Ramos (cell line): ENCODE data around the gene R3HDML.

ENCODE experiments used
- in situ Hi-C: fragments of 300-500 bp; cut with MboI; formaldehyde crosslinking; loops from one replicate; pipeline ENCODE4 v1.14.3; 2022; ENCODE audit warnings: low sequenced_read_pairs; ENCODE audit not compliant: unreplicated experiment

R3HDML gene

DNA sequence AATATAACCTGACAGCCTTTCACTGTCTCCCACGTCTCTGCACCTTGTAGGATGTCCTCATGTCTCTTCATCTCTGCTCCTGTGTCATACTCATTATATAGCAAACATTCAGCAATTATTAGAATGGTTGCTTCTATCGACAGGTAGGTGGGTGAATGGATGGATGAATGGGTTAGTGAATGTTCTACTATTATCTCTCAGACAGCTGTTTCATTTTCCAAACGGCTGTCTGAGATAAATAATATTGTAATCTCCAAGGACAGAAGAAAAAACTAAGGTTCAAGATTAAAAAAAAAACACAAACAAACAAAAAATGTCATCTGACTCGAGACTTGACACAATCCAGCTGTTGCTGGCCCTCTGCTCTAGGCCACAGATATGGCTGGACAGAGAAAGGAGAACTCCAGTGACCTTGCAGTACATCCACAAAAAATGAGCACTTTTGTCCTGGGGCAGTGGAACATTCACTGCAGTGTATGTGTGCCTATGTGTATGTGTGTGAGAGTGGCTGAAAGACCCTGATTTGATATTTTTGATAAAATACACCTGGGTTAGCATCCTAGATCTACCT lies 20.8 kb downstream of the R3HDML start:
- in situ Hi-C loops, result no loop called here

DNA sequence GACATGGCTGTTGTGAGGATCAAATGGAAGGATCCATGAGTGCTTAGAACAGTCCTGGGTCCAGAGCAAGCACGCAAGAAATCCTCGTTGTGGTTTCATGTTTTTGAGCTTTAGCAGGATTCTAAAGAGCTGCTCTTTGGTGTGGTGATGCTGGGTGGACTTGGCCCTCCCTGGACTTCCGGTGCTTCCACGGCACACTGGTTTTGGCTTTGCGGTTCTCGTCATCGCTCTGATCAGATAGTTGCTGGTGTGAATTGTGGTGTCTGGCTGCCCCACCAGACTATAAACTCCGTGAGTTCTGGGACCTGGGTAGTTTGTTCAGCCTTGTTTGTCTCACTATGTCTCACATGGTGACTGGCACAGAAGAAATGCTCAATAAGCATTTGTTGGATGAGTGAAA lies 21.9 kb downstream of the R3HDML start:
- in situ Hi-C loops, result no loop called here

DNA sequence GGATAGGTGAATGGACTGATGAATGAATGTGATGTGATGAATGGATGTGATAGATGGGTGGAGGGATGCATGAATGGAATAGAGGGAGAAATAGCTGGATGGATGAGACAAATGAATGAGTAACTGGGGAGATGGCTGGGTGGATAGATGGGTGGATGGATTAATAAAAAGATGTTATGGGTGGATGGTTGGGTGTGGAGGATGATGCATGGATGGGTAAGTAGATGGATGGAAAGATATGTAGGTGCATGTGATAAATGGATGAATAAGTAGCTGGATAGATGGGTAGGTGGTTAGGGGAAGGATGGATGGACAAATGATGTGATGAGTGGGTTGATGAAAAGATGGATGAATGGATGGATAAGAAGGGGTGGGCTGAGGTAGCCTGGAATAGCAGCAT lies 23.4 kb downstream of the R3HDML start:
- in situ Hi-C loops, result no loop called here

DNA sequence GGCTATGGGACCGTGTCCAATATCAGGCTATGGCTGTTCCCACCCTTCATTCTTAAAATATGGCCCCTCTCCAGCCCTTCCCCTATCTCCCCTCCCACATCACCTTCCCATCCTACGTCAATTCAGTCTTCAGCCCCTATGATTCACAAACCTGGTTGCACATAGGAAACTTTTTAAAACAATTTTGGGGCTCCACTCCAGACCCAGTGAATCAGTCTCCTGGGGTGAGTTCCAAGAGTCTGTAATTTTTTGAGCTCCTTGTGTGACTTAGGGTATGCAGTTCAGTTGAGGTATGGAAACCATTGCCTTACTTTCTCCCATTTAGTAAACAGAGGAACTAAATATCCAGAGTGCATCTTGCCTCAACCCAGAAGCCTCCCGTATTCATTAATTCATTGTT lies 24.2 kb downstream of the R3HDML start:
- in situ Hi-C loops, result no loop called here

DNA sequence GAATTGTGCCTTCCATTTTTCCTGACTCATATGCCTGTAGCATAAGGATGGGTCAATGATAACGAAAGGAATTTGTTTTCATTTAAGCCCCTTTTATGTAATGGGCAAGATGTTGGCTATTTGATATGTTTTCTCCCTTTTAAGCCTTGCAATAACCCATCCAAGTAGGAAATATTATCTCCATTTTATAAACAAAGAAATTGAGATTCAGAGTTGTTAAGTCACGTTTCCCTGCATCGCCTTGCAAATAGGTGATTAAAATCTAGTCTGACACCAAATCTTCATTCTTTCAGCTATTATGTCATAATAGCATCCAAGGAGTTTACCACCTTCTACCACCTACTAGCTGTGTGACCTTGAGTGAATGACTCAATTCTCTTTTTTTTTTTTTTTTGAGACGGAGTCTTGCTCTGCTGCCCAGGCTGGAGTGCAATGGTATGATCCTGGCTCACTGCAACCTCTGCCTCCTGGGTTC lies 25.7 kb downstream of the R3HDML start:
- in situ Hi-C loops, result no loop called here

DNA sequence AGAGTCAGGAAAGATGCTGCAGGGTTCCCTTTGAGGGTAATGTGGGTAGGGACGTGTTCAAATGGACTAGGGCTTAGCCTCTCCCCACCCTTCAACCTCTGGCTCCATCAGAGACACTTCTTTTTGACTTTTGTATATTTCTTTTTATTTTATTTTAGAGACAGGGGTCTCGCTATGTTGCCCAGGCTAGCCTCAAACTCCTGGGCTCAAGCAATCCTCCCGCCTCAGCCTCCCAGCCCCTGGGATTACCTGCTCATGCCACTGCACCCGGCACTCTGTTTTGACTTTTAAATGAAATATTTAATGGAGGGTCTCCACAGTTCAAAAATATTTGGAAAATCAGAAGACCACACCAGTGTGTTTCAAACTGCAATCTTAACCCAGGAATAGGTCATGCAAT lies 27.2 kb downstream of the R3HDML start:
- in situ Hi-C loops, result no loop called here

DNA sequence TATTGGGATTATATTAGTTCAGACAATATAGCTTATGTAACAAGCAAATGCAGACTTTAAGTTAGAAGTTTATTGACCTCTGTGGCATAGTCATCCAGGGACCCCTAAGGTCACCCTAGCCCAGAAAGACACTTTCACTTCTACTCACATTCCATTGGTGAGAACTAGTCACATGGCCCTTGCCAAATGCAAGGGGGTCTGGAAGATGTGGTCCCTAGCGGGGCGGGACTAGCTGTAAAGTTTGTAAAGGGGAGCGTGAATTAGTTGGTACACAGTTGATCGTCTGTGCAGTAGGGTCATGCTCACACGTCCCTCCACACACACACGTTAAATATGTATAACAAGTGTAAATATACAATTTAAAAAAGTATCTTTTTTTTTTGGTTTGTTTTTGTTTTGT lies 27.9 kb downstream of the R3HDML start:
- in situ Hi-C loops, result no loop called here

DNA sequence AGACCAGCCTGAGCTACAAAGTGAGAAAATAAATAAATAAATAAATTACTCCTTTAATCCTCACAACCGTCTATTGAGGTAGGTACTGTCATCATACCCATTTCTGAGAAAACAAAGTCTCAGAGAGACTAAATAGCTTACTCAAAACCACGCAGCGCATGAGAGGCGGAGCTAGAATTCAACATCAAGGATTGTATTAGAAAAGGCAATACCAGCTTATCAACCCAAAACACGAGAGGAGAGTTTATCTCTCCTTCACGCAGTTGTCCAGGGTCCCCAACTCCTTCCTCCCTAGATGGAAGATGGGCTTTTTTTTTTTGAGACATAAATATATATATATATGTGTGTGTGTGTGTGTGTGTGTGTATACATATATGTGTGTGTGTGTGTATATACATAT lies 30.9 kb downstream of the R3HDML start:
- in situ Hi-C loops, result no loop called here

DNA sequence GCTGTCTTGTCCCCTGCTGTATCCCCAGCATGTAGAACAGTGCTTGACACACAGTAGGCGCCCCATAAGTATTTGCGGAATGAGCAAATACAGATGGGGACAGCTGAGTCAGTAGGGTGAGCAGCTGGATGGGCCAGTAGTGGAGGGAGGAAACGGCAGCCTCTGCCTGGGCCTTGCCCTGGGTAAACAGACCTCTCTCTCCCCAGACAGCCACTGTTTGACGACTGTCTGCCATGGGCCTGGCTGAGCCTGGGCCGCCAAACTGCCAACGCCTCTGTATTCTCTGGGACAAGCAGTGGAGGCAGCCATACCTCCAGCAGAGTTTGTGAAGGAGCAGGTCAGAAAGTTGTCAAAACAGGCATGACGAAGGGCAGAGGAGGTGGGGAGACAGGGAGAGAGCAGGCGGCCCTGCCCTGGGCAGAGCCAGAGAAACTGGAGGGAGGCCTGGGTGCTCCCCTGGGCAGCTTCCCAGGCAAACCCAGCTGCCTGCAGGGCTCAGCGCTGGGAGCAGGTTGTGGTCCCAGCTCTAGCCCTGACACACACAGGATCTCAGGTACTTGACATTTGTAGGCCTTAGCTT lies 33.9 kb downstream of the R3HDML start:
- in situ Hi-C loops, result no loop called here

DNA sequence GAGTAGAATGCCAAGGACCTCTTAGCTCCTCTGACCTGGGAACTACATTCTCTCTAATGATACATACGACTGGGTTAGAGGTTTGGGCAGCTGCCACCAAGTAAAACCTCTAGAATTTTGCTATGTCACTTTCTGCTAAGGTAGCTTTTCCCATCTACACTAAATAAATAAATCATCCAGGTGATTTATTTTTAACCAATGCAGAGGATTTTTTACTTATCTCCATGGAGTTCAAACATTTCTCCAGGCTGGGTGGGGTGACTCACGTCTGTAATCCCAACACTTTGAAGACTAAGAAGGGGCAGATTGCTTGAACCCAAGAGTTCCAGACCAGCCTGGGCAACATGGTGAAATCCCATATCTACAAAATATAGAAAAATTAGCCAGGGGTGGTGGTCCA lies 45.8 kb downstream of the R3HDML start:
- in situ Hi-C loops, result loop anchor here (10.0 kb wide), 1 partner anchor 222 kb away; no protein-coding TSS in a partner anchor

DNA sequence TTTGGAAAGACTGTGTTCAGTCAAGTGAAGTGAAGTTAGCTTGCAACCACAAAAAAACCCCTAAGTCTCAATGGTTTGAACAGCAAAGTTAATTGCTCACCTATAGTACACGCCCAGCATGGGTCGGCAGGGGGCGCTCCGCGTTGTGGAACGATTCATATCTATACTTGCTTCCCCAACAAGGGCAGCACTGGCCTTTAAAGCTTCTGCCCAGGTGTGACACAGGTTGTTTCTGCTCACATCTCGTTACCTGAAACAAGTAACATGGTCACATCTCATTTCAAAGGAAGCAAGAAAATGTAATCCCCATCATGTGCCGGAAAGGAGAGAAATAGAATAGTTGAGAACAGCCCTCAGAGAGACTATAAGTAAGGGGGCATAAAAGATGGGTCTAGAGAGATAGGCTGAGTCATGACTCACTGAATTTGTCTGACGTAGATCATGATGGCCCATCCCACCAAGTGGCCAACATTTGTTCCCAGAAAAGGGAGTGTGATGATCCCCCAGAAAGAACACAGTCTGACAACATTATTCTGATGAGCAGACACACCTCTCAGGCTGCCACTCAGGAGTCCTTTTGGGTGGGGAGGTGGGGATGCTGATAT lies 47.7 kb downstream of the R3HDML start:
- in situ Hi-C loops, result loop anchor here (10.0 kb wide), 1 partner anchor 220 kb away; no protein-coding TSS in a partner anchor

DNA sequence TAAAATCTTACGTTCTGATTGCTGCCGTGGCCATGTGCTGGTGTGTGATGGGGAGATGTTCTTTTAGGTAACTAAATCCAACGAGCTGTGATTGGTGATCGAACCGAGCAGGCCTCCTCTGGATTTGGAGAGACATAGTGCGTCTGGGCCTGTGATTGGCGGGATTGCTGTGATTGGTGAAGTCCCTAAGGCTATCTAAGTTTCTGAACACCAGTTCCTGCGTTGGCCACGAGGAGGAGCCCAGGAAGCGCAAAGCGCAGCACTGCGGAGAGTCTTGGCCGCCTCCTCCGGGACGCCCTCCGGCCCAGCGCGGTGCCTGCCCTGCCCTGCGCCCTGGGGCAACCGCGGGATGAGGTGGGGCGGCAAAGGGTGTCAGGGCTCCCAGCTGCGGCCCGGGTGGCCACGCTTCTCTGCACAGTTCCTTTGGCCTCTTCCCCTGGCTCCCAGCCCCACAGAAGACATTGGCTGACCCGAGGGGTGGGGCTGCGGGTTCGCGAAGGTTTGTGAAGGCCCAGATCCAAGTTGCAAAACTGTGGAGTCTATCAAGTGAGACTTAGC lies 51.7 kb downstream of the R3HDML start:
- in situ Hi-C loops, result loop anchor here (10.0 kb wide), 1 partner anchor 216 kb away; no protein-coding TSS in a partner anchor

DNA sequence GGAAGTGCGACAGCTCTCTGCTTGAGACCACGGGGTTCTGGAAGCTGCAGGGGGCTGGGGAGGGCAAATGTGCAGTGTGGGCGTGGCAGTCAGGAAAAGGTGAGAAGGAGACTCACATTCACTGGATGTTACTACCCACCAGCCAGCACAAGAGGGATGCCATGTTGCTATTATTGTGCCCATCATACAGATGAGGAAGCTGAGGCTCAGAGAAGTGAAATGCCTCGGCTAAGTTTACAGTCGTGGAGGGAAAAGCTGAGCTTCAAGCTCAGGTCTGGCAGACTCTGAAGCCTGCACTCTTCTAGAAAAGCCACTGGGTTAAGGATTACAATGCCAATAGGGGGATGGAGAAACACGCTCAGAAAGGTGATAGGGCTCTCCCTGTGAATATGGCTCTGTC lies 53.0 kb downstream of the R3HDML start:
- in situ Hi-C loops, result loop anchor here (10.0 kb wide), 1 partner anchor 215 kb away; no protein-coding TSS in a partner anchor

DNA sequence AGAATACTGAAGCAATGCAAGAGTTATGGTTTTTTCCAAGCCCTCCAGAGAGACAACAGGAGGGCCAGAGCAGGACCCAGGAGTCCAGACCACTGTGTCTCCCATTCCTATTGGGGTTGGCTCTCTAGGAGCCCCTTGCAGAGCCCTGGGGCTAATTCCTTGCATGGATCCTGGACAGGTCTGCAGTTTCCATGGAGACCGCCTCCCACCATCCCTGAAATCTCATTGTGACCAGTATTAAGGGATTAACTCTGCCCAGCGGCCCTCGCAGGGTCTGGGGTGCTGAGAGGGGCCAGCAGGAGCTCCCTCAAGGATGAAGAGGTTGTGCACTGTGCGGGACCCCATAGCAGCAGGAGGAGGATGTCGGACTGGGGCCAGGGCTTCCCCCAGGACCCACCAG lies 53.4 kb downstream of the R3HDML start:
- in situ Hi-C loops, result no loop called here

DNA sequence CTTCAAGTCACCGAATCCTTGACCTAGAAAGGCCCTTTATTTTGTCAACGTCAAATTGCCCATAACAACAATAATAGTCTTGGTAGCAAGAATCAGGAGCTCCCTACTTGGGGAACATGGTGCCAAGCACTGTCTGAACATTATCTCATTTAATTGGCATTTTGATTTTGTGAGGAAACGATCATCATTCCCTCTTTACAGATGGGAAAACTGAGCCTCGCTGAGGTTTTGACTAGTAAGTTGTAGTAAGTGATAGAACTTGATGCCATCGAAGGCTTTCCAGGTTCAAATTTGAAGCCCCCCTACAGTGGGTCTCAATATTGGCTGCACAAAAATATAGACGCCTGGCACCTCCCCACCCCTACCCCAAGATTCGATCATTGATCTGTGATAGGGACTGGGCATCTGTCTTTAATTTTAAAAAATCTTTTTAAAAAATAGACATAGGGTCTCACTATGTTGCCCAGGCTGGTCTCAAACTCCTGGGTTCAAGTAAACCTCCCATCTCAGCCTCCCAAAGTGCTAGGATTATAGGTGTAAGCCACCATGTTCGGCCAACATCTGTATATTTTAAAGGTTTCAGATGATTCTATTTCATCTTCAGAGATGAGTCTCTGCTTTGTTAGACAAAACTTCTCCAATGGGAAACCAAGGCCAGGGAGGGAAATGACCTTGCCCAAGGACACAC lies 55.4 kb downstream of the R3HDML start:
- in situ Hi-C loops, result no loop called here

DNA sequence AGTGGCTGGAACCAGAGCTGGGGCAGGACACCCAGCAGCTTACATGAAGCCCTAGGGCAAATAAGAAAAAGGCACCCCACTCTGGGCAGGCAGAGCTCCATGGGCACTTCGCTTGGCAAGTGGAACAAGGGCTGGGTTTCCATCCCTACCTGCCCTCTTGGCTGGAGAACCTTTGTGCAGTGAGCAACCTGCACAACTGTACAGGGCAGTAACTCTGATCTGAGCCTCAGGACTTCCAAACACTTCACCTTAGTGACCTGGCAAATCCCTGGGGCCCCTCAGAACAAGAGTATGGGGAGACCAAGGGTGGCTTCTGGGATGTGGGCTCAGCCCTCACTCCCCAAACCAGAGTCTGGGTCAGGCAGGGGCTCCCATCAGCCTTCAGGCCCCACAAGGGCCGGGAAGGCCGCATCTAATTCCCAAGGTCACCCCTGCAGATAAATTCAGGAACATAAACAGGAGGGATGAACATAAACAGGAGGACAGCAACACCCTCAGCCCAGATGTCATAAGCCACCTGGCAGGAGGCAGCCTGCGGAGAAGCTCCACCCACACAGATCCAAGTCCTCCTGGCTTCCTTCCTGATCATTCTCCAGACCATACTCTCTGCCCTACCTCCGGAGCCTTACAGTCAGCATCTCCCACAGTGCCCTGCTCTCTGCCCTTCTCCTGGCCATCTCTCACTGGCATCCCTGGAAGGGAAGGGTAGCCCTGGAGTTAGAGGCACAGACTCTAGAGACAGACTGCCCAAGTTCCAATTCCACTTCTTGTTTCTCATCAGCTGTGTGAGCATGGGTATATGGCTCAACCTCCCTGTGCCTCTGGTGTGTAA lies 56.1 kb downstream of the R3HDML start:
- in situ Hi-C loops, result no loop called here

DNA sequence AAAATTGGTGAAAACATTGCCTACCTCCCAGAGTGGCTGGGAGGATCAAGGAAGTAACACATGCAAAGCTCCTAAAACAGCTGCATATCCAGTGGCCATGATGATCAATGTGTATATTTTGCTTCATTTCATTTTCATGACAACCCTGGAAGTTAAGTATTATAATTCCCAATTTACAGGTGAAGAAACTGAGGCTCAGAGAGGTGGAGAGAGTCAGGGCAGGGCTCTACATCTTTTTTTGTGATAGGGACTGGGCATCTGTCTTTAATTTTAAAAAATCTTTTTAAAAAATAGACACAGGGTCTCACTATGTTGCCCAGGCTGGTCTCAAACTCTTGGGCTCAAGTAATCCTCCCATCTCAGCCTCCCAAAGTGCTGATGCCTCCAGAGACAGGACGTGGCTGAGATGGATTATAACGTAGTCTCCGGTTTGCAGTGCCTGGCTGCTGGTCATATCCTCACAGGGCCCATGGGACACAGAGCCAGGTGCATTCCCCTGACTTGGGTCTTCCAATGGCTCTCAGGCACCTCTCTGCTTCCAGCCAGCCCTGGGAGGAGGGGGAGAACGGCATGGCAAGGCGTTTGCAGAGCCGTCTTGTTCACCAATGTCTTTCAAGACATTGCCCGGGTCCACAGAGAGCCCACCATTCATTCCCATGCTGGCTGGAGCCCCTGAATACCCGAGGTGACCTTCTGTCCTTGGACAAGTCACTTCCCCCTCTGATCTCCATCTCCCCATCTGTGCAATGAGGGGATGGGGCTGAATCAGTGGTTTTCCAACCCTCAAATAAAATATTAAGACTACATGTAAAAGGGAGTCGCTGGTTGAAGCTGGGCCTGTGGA lies 57.0 kb downstream of the R3HDML start:
- in situ Hi-C loops, result no loop called here

DNA sequence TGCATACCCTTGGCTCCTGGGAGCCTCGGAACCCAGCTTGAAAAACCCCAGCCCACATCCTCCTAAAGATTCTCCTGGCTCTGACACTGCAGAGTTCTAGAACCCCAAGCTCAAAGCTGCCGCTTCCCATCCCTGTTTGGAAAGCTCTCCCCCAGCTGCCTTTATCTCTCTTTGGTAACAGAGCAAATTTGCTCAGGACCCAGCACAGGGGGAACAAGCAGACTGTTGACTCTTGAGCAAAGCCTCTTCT lies 57.5 kb downstream of the R3HDML start:
- in situ Hi-C loops, result no loop called here

DNA sequence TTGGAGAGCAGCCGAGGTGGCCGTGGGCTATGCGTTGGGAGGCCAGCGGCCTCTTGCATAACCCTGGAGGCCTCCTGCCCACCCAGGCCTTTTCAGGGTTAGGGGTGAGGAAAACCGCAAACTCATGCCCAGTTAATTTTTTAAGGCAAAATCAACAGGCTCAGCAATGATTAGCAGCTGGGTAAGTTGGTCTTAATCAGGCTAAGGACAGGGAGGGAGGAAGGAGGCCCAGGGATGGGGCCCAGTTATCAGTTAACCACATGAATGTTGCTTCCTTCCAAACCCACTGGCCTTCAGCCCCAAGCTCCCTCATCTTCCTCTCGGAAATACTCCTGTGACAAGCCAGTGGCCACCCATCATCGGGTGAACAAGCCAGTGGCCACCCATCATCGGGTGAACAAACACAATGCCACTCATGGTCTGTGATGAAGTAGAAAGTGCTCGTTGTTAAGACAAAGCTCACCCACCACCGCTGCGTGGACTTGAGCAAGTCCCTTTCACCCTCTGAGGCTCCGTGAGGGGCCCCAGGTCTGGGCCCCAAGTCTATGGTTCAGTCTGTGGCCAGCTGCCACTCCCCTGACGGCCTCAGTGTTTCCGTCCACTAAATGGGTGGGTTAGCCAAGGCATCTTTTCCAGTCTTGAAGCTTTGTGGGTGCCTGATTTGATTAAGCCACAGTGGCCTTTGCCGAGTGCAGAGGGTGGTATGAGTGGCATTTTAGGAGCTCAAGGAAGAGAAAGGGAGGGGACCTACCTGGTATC lies 58.0 kb downstream of the R3HDML start:
- in situ Hi-C loops, result no loop called here
